ENCODE data around the gene HK1.

DNA sequence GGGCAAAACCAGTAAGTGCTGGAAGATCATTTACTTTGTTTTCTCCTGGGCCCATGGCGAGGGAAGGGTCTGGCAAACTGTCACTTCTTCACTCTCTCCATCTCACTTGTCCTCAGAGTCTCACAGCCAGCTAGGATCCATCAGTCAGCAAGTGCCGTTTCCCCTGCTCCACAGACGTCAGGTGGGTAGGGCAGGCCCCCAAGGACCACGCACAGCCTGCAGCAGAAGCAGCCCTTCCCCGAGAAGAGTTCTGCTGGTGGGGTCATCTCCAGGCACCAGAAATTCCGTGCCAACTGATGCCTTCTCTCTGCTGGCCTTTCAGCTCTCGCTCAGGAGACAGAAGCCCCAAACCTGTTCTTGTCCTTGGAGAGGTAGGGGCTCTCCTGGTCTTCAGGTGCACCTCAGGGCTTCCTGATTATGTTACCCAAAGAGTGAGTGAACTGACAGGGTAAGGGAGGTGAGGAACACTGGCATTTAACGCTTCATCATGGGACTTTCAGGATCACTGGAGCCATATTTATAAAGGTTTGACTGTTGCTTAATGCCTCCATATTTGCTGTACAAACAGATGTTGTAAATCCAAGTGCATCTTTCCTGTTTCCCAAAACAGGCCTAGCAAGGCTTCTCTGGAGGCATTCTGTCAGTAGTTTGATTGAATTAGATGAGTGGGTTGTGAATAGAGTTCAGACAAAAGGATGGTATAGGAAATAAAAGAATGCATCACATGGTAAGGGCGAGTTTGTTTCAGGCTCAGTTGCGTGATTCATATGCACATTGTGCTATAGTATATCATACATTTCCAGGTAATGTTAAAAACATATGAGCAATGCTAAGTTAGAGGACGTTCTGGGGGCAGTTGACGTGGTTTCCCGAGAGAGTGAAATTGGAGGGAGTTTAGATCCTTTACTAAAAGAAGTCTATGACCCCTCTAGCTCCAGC is 159.3 kb downstream of the HK1 start:
- TF ChIP-seq, protein P1, sequence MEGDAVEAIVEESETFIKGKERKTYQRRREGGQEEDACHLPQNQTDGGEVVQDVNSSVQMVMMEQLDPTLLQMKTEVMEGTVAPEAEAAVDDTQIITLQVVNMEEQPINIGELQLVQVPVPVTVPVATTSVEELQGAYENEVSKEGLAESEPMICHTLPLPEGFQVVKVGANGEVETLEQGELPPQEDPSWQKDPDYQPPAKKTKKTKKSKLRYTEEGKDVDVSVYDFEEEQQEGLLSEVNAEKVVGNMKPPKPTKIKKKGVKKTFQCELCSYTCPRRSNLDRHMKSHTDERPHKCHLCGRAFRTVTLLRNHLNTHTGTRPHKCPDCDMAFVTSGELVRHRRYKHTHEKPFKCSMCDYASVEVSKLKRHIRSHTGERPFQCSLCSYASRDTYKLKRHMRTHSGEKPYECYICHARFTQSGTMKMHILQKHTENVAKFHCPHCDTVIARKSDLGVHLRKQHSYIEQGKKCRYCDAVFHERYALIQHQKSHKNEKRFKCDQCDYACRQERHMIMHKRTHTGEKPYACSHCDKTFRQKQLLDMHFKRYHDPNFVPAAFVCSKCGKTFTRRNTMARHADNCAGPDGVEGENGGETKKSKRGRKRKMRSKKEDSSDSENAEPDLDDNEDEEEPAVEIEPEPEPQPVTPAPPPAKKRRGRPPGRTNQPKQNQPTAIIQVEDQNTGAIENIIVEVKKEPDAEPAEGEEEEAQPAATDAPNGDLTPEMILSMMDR (IDR thresholded peaks at IDR 0.05) = no peak
- TF ChIP-seq POLR2A (IDR thresholded peaks at IDR 0.05) (no peak), POLR2AphosphoS5 (IDR thresholded peaks at IDR 0.05) (no peak)

Data from gastroesophageal sphincter (tissue), 3 donors.